Ishikawa (cell line): Measurements from ENCODE around the gene KLF14.

Source experiments
- CEBPB ChIP-seq: IDR thresholded peaks from 2 replicates; pipeline ENCODE4 v1.6.1; 2012
- EGR1 ChIP-seq: IDR thresholded peaks from 2 replicates; pipeline ENCODE4 v1.6.1; 2012
- EP300 ChIP-seq: IDR thresholded peaks from 2 replicates; pipeline ENCODE4 v1.6.1; 2012; ENCODE audit warnings: borderline replicate concordance
- FOXM1 ChIP-seq: IDR thresholded peaks from 2 replicates; pipeline ENCODE4 v1.6.1; 2012; ENCODE audit warnings: low read depth, borderline replicate concordance
- NFIC ChIP-seq: IDR thresholded peaks from 2 replicates; pipeline ENCODE4 v1.6.1; 2012
- RAD21 ChIP-seq: IDR thresholded peaks from 2 replicates; pipeline ENCODE4 v1.6.1; 2012; ENCODE audit warnings: low read depth
- TAF1 ChIP-seq: IDR thresholded peaks from 2 replicates; pipeline ENCODE4 v1.6.1; 2012; ENCODE audit warnings: low read depth, mild to moderate bottlenecking
- TEAD4 ChIP-seq: IDR thresholded peaks from 2 replicates; pipeline ENCODE4 v1.6.1; 2012
- YY1 ChIP-seq: IDR thresholded peaks from 2 replicates; pipeline ENCODE4 v1.6.1; 2012; ENCODE audit warnings: low read depth
- ZBTB7A ChIP-seq: IDR thresholded peaks from 2 replicates; pipeline ENCODE4 v1.6.1; 2012; ENCODE audit warnings: low read depth
- TF ChIP-seq, protein P1 (sequence below): IDR thresholded peaks from 2 replicates; pipeline ENCODE4 v1.6.1; 2012
- TF ChIP-seq, protein P2 (sequence below): IDR thresholded peaks from 2 replicates; pipeline ENCODE4 v1.6.1; 2012
- TF ChIP-seq, protein P3 (sequence below): IDR thresholded peaks from 2 replicates; pipeline ENCODE4 v1.6.1; 2012; ENCODE audit warnings: low read depth, mild to moderate bottlenecking

DNA sequence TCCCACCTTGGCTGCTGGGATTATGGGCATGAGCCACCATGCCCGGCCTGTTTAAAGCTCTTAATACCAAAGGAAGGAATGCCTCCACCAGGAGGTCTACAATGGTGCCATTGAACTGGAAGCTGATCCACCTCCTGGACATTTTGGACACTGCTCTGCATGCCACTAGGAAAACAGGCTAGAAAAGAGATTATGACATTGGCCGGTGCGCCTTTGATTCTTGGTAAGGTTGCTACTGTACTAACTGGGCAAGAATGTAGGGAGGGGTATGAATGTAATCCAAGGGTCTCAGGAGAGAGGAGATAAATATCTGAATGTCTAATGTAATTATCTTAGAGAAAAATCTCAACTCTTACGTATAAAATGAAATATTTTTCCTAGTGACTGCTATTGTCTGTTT is 26.0 kb downstream of the KLF14 start:
- TF ChIP-seq, protein P1, sequence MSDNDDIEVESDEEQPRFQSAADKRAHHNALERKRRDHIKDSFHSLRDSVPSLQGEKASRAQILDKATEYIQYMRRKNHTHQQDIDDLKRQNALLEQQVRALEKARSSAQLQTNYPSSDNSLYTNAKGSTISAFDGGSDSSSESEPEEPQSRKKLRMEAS = no peak
- TF ChIP-seq FOXM1 = no peak
- no peak for TF ChIP-seq NFIC
- TF ChIP-seq, protein P2, sequence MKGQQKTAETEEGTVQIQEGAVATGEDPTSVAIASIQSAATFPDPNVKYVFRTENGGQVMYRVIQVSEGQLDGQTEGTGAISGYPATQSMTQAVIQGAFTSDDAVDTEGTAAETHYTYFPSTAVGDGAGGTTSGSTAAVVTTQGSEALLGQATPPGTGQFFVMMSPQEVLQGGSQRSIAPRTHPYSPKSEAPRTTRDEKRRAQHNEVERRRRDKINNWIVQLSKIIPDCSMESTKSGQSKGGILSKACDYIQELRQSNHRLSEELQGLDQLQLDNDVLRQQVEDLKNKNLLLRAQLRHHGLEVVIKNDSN = no peak
- TF ChIP-seq CEBPB = no peak
- TF ChIP-seq TAF1 = no peak
- TF ChIP-seq ZBTB7A = no peak
- no peak for TF ChIP-seq RAD21
- TF ChIP-seq YY1 = no peak
- TF ChIP-seq EGR1 = no peak
- TF ChIP-seq EP300 = no peak
- no peak for TF ChIP-seq TEAD4
- TF ChIP-seq, protein P3, sequence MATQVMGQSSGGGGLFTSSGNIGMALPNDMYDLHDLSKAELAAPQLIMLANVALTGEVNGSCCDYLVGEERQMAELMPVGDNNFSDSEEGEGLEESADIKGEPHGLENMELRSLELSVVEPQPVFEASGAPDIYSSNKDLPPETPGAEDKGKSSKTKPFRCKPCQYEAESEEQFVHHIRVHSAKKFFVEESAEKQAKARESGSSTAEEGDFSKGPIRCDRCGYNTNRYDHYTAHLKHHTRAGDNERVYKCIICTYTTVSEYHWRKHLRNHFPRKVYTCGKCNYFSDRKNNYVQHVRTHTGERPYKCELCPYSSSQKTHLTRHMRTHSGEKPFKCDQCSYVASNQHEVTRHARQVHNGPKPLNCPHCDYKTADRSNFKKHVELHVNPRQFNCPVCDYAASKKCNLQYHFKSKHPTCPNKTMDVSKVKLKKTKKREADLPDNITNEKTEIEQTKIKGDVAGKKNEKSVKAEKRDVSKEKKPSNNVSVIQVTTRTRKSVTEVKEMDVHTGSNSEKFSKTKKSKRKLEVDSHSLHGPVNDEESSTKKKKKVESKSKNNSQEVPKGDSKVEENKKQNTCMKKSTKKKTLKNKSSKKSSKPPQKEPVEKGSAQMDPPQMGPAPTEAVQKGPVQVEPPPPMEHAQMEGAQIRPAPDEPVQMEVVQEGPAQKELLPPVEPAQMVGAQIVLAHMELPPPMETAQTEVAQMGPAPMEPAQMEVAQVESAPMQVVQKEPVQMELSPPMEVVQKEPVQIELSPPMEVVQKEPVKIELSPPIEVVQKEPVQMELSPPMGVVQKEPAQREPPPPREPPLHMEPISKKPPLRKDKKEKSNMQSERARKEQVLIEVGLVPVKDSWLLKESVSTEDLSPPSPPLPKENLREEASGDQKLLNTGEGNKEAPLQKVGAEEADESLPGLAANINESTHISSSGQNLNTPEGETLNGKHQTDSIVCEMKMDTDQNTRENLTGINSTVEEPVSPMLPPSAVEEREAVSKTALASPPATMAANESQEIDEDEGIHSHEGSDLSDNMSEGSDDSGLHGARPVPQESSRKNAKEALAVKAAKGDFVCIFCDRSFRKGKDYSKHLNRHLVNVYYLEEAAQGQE = no peak
